HG02623 (cell line): ENCODE results near the gene CYP46A1.

ENCODE experiments used
- ATAC-seq: cut with Tn5 transposase; IDR thresholded peaks from one replicate; pipeline ENCODE4 v1.9.1; 2021; ENCODE audit warnings: moderate library complexity; ENCODE audit not compliant: unreplicated experiment

Gene CYP46A1

GRCh38 chr14:99686557-99687283, 2.6 kb downstream of the CYP46A1 start:
- ATAC-seq: no peak

GRCh38 chr14:99687284-99688209, 3.4 kb downstream of the CYP46A1 start:
- no peak for ATAC-seq

GRCh38 chr14:99688210-99688581, 4.1 kb downstream of the CYP46A1 start:
- ATAC-seq: no peak

- no peak for ATAC-seq
Observed at GRCh38 chr14:99688629-99689028, 4.5 kb downstream of the CYP46A1 start.

- no peak for ATAC-seq
Observed at GRCh38 chr14:99689266-99690236, 5.5 kb downstream of the CYP46A1 start.

- no peak for ATAC-seq
Observed at GRCh38 chr14:99690636-99691035, 6.5 kb downstream of the CYP46A1 start.

GRCh38 chr14:99691111-99691885, 7.2 kb downstream of the CYP46A1 start:
- ATAC-seq: no peak

GRCh38 chr14:99693918-99694317, 9.8 kb downstream of the CYP46A1 start:
- no peak for ATAC-seq

- no peak for ATAC-seq
Observed at GRCh38 chr14:99696929-99697328, 12.8 kb downstream of the CYP46A1 start.

- ATAC-seq: no peak
Observed at GRCh38 chr14:99698236-99698635, 14.1 kb downstream of the CYP46A1 start.

GRCh38 chr14:99698642-99699041, 14.5 kb downstream of the CYP46A1 start:
- no peak for ATAC-seq

GRCh38 chr14:99699085-99699760, 15.1 kb downstream of the CYP46A1 start:
- no peak for ATAC-seq

GRCh38 chr14:99699861-99700260, 15.8 kb downstream of the CYP46A1 start:
- ATAC-seq: no peak

- ATAC-seq: no peak
Observed at GRCh38 chr14:99700379-99700778, 16.3 kb downstream of the CYP46A1 start.

GRCh38 chr14:99701260-99701659, 17.2 kb downstream of the CYP46A1 start:
- ATAC-seq: no peak

GRCh38 chr14:99702115-99702514, 18.0 kb downstream of the CYP46A1 start:
- no peak for ATAC-seq

GRCh38 chr14:99703381-99703780, 19.3 kb downstream of the CYP46A1 start:
- no peak for ATAC-seq

- ATAC-seq: no peak
Observed at GRCh38 chr14:99704037-99704436, 19.9 kb downstream of the CYP46A1 start.

GRCh38 chr14:99706107-99706900, 22.2 kb downstream of the CYP46A1 start:
- ATAC-seq: no peak
